ENCODE results near the gene XRCC2. TPM values are rescaled to one million over a fixed set of nuclear protein-coding genes. Genes with fewer than 3 reads are reported as not detected.
"Not testable (repeated sequence)": the region's sequence is repeated elsewhere in the genome, so short reads cannot be mapped to it uniquely, and the experiment has no call there.

Gene XRCC2
- 9.1 and 10.4 TPM in 2 replicates for total RNA-seq (2014; rRNA removed; shearing (Covaris generic))

GRCh38 chr7:152675759-152676636 lies at the start of gene XRCC2:
XRCC2 (minus strand) TSS chr7:152676141; CDS start chr7:152676079, 62 bp downstream.
- DNase-seq (ENCODE audit: low spot score) = peak; percentile 99

GRCh38 chr7:152723364-152723763 lies 47.4 kb upstream of the XRCC2 start:
- DNase-seq (ENCODE audit: low spot score) = no peak

GRCh38 chr7:152712412-152713042 lies 36.6 kb upstream of the XRCC2 start:
- not testable (repeated sequence) for DNase-seq (ENCODE audit: low spot score)

GRCh38 chr7:152711444-152711944 lies 35.6 kb upstream of the XRCC2 start:
- no peak for DNase-seq (ENCODE audit: low spot score)

- no peak for DNase-seq (ENCODE audit: low spot score)
These were observed 34.2 kb upstream of the XRCC2 start for GRCh38 chr7:152710153-152710442.

GRCh38 chr7:152709287-152710152 lies 33.6 kb upstream of the XRCC2 start:
- DNase-seq (ENCODE audit: low spot score) = no peak

- DNase-seq (ENCODE audit: low spot score) = peak; percentile 11
These were observed 28.9 kb upstream of the XRCC2 start for GRCh38 chr7:152704796-152705384.

- DNase-seq (ENCODE audit: low spot score) = no peak
These were observed 23.1 kb upstream of the XRCC2 start for GRCh38 chr7:152699079-152699478.

GRCh38 chr7:152697268-152697974 lies 21.5 kb upstream of the XRCC2 start:
- not testable (repeated sequence) for DNase-seq (ENCODE audit: low spot score)

GRCh38 chr7:152692196-152692595 lies 16.3 kb upstream of the XRCC2 start:
- DNase-seq (ENCODE audit: low spot score) = not testable (repeated sequence)

GRCh38 chr7:152683297-152683696 lies 7.4 kb upstream of the XRCC2 start:
- DNase-seq (ENCODE audit: low spot score) = no peak

GRCh38 chr7:152677808-152678670 lies 2.1 kb upstream of the XRCC2 start:
- DNase-seq (ENCODE audit: low spot score) = no peak

- DNase-seq (ENCODE audit: low spot score) = peak; percentile 71
These were observed 832 bp downstream of the XRCC2 start for GRCh38 chr7:152674860-152675758.

- no peak for DNase-seq (ENCODE audit: low spot score)
These were observed 2.0 kb downstream of the XRCC2 start for GRCh38 chr7:152673897-152674296.

GRCh38 chr7:152672626-152673025 lies 3.3 kb downstream of the XRCC2 start:
- no peak for DNase-seq (ENCODE audit: low spot score)

- DNase-seq (ENCODE audit: low spot score) = no peak
These were observed 6.2 kb downstream of the XRCC2 start for GRCh38 chr7:152669758-152670157.

- no peak for DNase-seq (ENCODE audit: low spot score)
These were observed 7.0 kb downstream of the XRCC2 start for GRCh38 chr7:152668975-152669374.

- DNase-seq (ENCODE audit: low spot score) = no peak
These were observed 8.0 kb downstream of the XRCC2 start for GRCh38 chr7:152667958-152668357.

GRCh38 chr7:152666078-152666477 lies 9.9 kb downstream of the XRCC2 start:
- no peak for DNase-seq (ENCODE audit: low spot score)
